Lung (tissue), 12 donors: Measurements from ENCODE around the gene ODC1. TPM values are rescaled to one million over a fixed set of nuclear protein-coding genes. Genes with fewer than 3 reads are reported as not detected.

Source experiments
- ATAC-seq: fragments of 200-7000 bp; cut with Tn5 transposase; one replicate; pipeline ENCODE4 v1.9.1; 2020; ENCODE audit warnings: moderate number of reproducible peaks; ENCODE audit not compliant: insufficient read depth, low FRiP score
- DNase-seq, 3 donors: peaks; one replicate each; pipeline ENCODE4 v3.0.0-alpha.2; 2013 to 2017
- H3K27ac ChIP-seq, 2 donors: one replicate each; pipeline ENCODE4 v1.5.1; 2013; ENCODE audit warnings: mild to moderate bottlenecking in 2 of 2, moderate library complexity in 2 of 2, control low read depth in 1 of 2, inconsistent platforms in 1 of 2, low read depth in 1 of 2, low read length in 1 of 2
- H3K27me3 ChIP-seq, 3 donors: one replicate each; pipeline ENCODE4 v1.5.1; 2013; ENCODE audit warnings: low read length in 2 of 3; ENCODE audit not compliant: control insufficient read depth in 3 of 3, insufficient read depth in 3 of 3
- H3K36me3 ChIP-seq, 4 donors: one replicate each; pipeline ENCODE4 v1.5.1; 2013; ENCODE audit warnings: low read length in 4 of 4, mild to moderate bottlenecking in 1 of 4, moderate library complexity in 1 of 4; ENCODE audit not compliant: control insufficient read depth in 4 of 4, insufficient read depth in 4 of 4
- H3K4me1 ChIP-seq, 5 donors: one replicate each; pipeline ENCODE4 v1.5.1; 2013; ENCODE audit warnings: low read length in 5 of 5, mild to moderate bottlenecking in 2 of 5, moderate library complexity in 1 of 5; ENCODE audit not compliant: control insufficient read depth in 5 of 5, insufficient read depth in 5 of 5
- H3K4me3 ChIP-seq: one replicate; pipeline ENCODE4 v1.5.1; 2013; ENCODE audit warnings: mild to moderate bottlenecking, control low read depth, moderate library complexity
- H3K9ac ChIP-seq, 2 donors: one replicate each; pipeline ENCODE4 v1.5.1; 2013; ENCODE audit warnings: low read length in 2 of 2, control low read depth in 1 of 2; ENCODE audit not compliant: insufficient read depth in 1 of 2
- H3K9me3 ChIP-seq, 4 donors: one replicate each; pipeline ENCODE4 v1.5.1; 2013; ENCODE audit warnings: low read length in 3 of 4, mild to moderate bottlenecking in 1 of 4, moderate library complexity in 1 of 4; ENCODE audit not compliant: control insufficient read depth in 4 of 4, insufficient read depth in 3 of 4
- CTCF ChIP-seq: IDR thresholded peaks from 2 replicates; pipeline ENCODE4 v1.5.1; 2012; ENCODE audit warnings: mild to moderate bottlenecking; ENCODE audit errors: control extremely low read depth, extremely low read depth
- WGBS, 2 donors: extraction: QIAGEN DNeasy Blood & Tissue Kit; methylation state at CpG; one replicate each; pipeline ENCODE4 v1.1.7; 2013; 5-methylcytosine and 5-hydroxymethylcytosine counted together
- polyA plus RNA-seq, 2 donors: library from polyadenylated mRNA; stranded (reverse); fragments of 200-250 nt; gene quantifications; one replicate each; pipeline ENCODE4 v1.2.1, GENCODE V29; 2013
- total RNA-seq, 2 donors: library from RNA; depleted of rRNA in 1 of 2; stranded (reverse); fragments of >200 nt in 1 of 2; gene quantifications; one replicate each; pipeline ENCODE4 v1.2.1, GENCODE V29; 2014 to 2021
- donor health status: control.
- donor health status: control.
- donor health status: Bipolar disorder and iron deficiency.
- donor health status: healthy.
- donor health status: DM: yes; HTN: yes; CAD: no.

Gene ODC1
- total and polyA plus RNA-seq, 4 donors = 32.5 to 115 (median 75.4) TPM

GRCh38 chr2:10475221-10475722, 27.1 kb upstream of the ODC1 start:
- H3K4me1 ChIP-seq = no peaks in the 10 kb centered on the region

DNA sequence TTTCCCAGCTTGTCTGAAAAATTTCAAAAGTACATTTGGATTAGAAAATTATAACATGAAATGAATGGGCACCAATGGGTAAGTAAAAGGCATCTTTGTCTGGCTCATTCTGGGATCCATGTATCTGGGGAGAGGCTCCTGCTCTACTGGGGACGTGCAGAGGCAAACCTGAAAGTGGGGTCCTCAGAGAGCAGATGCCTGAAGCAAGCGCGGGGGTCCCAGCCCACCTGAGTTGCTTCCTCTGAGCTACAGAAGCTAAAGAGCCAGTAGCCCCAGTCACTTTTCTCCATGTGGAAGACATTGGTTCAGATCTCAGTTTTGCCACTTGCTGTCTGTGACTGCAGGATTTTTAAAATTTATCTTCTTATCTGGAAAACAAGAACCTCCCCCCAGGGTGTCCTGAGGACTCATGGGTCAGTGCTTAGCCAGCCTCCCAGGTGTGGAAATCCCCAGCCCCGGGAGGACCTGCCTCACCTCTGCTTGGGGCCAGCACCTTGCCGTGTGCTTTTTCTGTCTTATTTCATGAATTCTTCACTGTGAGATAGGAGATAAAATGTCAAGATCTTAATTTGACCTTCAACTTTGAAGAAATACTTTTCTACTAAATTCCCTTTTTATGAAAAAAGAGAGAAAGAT, 25.1 kb upstream of the ODC1 start:
- Histone ChIP-seq H3K27ac (no peak overlapping the region), H3K4me3 (no peak overlapping the region), H3K36me3 (no peaks in the 10 kb centered on the region), H3K27me3 (no peaks in the 10 kb centered on the region), H3K4me1 (no peaks in the 10 kb centered on the region), H3K9ac (no peak overlapping the region), H3K9me3 (no peaks in the 10 kb centered on the region)
- no peak for TF ChIP-seq CTCF
- DNase-seq (no peak), ATAC-seq (no peak)
- WGBS, 2 donors = 78 to 89% methylated on average over 5 of the region's 5 CpGs

More at GRCh38 chr2:10475221-10475722, 27.1 kb upstream of the ODC1 start:
- Histone ChIP-seq H3K4me3 (no peak overlapping the region), H3K27ac (no peak overlapping the region), H3K27me3 (no peaks in the 10 kb centered on the region), H3K9ac (no peak overlapping the region), H3K36me3 (no peaks in the 10 kb centered on the region), H3K9me3 (no peaks in the 10 kb centered on the region)
- ATAC-seq (no peak), DNase-seq (no peak)
- 93 to 94% methylated on average over 21 of the region's 21 CpGs for WGBS, 2 donors
- TF ChIP-seq CTCF = no peak

DNA sequence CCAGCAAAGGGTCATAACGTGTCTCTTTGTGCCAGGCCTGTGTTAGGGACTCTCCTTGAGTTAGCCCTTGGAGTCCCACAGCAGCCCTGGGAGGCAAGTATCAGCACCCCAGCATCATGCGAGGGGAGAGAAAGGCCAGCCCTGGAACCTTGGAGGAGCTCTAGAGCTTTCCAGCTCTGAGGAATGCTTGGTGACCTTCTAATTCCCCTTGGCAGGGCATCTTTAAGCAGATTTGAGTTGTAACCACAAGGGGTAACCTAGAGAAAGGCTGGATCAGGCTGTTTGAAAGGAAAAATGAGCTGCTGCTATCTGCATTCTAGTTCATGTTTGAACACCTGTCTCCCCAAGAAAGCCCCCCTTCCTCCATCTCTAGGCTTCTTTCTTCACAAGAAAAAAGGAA, 23.8 kb upstream of the ODC1 start:
- no peaks in the 10 kb centered on the region for H3K4me1 ChIP-seq
- no peaks in the 10 kb centered on the region for H3K9me3 ChIP-seq
- H3K4me3 ChIP-seq = no peak overlapping the region
- H3K36me3 ChIP-seq = no peaks in the 10 kb centered on the region
- H3K27ac ChIP-seq = no peak overlapping the region
- no peak for DNase-seq
- 88 to 95% methylated on average over 2 of the region's 2 CpGs for WGBS, 2 donors
- H3K9ac ChIP-seq = no peak overlapping the region
- no peak for ATAC-seq
- H3K27me3 ChIP-seq = no peaks in the 10 kb centered on the region
- TF ChIP-seq CTCF = no peak
